Measurements from ENCODE around the gene RASL12.

DNA sequence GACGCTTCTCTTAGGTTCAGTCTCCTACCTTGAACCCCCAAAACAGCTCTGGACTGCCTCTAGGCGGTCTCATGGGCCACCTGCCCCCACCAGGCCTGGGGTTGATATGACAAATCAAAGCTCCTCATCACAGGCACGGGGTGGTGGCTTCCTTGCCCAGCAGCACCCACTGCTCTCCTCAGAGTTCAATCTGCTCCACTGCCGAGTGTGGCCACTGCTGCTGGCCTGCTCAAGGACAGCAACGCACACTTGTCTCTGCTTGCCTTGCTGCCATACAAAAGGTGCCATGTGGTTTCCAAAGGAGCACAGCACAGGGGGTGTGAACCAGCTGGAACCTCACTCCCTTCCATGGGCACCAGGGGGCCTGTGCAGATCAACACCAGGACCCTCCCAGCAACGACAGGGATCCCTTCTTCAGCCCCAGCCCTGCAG lies 18.9 kb upstream of the RASL12 start:
- TF ChIP-seq, protein P1, sequence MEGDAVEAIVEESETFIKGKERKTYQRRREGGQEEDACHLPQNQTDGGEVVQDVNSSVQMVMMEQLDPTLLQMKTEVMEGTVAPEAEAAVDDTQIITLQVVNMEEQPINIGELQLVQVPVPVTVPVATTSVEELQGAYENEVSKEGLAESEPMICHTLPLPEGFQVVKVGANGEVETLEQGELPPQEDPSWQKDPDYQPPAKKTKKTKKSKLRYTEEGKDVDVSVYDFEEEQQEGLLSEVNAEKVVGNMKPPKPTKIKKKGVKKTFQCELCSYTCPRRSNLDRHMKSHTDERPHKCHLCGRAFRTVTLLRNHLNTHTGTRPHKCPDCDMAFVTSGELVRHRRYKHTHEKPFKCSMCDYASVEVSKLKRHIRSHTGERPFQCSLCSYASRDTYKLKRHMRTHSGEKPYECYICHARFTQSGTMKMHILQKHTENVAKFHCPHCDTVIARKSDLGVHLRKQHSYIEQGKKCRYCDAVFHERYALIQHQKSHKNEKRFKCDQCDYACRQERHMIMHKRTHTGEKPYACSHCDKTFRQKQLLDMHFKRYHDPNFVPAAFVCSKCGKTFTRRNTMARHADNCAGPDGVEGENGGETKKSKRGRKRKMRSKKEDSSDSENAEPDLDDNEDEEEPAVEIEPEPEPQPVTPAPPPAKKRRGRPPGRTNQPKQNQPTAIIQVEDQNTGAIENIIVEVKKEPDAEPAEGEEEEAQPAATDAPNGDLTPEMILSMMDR (IDR thresholded peaks at IDR 0.05): no peak
- no peak for TF ChIP-seq POLR2A (IDR thresholded peaks at IDR 0.05)
